ENCODE data around the gene PEX11A.
"Not testable (repeated sequence)": the region's sequence is repeated elsewhere in the genome, so short reads cannot be mapped to it uniquely, and the experiment has no call there.

PEX11A gene
- total RNA-seq: 0.42 to 4.6 (median 2.3) reads per million in 17 experiments

DNA sequence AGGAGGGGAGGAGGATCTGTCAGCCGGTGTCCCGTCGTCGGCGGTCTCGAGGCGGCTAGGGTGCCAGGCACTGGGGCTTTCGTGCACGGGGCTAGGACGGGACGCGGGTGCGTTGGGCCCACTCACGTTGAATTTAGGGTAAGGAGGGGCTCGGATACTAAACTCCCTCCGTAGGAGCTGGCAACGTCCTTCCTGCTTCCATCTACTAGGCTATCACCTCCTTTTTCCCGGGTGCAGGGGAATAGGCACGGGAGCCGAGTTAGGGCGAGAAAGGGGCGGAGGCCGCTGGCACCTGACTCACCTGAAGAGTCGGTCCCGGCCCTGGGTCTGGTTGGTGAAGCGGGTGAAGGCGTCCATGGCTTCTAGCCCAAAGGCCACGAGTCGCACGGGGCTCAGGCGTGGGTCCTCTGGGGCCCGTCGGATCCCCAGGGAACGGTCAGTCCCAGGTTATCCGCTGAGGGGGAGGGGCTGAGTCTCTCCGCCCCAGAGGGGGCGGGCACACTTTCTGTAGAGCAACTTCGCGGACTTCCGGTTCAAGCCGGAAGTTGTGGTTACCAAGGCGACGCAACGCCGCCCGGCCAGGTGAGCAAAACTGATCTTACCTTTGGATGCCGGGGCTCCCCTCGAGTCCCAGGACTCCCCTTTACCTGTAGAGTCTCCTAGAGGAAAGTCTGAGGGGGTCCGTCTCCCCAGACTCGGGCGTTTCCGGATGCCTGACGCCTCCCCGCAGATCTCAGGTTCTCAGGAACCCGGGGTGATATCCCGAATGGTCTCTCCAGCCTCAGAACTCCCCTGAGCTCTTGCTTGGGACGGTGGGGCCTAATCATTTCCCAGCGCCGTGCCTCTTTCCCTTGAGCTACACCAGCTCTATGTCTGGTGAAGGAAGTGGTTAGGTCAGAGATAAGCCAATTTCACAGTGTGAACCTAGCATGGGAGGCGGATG is at the start of gene PEX11A, which contains the start of gene WDR93:
PEX11A (minus strand) TSS at position 479 of the 943 bp plus-strand sequence; CDS start at position 357, 122 bp downstream.
WDR93 (plus strand) TSS at position 536 of the 943 bp plus-strand sequence. CDS start 10,936 bp downstream, outside the sequence.
- DNase-seq: peak; percentile 79 to 89 (median 85)

GRCh38 chr15:89740137-89740536 is 49.6 kb upstream of the PEX11A start:
- DNase-seq: peak; percentile 68 to 78 (median 76)

DNA sequence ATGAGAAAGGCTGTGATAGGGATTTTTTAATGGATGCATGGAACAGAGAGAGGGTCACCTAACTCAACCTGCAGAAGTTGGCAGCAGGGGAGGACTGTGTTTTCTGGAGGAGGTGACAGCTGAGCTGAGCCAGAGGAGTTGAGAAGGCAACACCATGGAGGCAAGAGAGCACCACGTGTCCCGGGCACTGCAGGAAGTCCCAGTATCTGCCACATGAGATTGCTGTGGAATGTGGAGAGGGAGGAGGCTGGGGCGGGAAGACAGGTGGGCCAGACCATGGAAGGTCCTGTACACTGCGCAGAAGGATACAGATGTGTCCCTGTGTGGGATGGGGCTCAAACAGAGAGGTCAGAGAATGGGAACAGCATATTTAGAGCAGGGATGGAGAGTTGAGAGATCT is 45.2 kb upstream of the PEX11A start:
- DNase-seq: no peak

DNA sequence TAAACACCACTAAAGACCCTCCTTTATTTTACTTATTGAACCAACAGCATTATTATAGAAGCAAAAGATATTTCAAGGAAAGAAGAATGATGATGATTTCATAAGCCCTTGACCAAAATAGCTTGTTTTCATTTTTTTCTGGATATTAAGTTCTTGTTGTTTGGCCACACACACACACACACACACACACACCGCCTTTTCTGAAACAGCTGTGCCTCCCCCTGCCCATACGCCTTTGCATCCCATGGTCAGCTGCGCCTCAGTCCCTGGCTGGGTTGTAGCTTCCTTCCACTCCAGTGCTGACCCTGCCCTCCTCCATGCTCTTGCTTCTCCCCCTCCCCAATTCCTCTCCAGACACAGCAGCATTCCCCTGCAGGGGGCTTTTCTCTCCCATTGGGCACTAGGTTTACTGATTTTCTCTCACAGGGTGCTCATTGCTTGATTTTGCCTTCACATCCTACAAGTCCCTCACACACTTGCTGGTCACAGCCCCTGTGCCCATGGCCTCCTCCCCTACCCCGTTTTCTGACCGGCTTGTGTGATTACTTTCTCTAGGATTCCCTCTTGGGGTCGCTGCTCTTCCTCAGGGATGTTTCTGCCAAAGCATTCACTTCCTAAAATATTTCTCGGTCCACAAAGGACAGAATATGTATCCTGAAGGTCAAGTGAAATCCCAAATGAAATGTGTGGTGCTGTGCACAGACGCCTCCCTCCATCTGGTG is 42.1 kb upstream of the PEX11A start:
- no peak for DNase-seq

GRCh38 chr15:89731275-89731674 is 40.7 kb upstream of the PEX11A start:
- no peak for DNase-seq

- DNase-seq: no peak
Measured at GRCh38 chr15:89728254-89728653, 37.7 kb upstream of the PEX11A start.

GRCh38 chr15:89725064-89725463 is 34.5 kb upstream of the PEX11A start:
- DNase-seq: no peak

- no peak for DNase-seq
Measured at GRCh38 chr15:89724621-89725020, 34.1 kb upstream of the PEX11A start.

- DNase-seq: no peak
Measured at GRCh38 chr15:89723031-89723430, 32.5 kb upstream of the PEX11A start.

GRCh38 chr15:89714775-89715174 is 24.2 kb upstream of the PEX11A start:
- DNase-seq: peak in 3 of 4 experiments; percentile 41 to 44 (median 42)

DNA sequence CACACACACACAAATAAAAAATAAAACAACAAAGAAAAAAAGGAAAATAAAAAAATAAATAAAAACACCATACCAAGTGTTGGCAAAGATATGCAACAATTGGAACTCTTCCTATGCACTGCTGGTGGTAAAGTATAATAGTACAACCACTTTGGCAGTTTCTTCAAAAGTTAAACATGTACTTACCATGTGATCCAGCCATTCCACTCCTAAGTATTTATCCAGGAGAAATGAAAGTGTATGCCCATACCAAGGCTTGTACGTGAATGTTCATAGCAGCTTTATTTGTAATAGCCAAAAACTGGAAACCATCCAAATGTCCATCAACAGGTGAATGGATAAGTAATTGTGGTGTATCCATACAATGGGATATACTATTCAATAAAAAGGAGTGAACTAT is 17.0 kb upstream of the PEX11A start:
- DNase-seq: no peak

GRCh38 chr15:89704411-89704810 is 13.9 kb upstream of the PEX11A start:
- DNase-seq: no peak

GRCh38 chr15:89695198-89695597 is 4.6 kb upstream of the PEX11A start:
- no peak for DNase-seq

- DNase-seq: no peak
Measured at GRCh38 chr15:89693696-89694095, 3.1 kb upstream of the PEX11A start.

- DNase-seq: no peak
Measured at GRCh38 chr15:89693091-89693490, 2.5 kb upstream of the PEX11A start.

DNA sequence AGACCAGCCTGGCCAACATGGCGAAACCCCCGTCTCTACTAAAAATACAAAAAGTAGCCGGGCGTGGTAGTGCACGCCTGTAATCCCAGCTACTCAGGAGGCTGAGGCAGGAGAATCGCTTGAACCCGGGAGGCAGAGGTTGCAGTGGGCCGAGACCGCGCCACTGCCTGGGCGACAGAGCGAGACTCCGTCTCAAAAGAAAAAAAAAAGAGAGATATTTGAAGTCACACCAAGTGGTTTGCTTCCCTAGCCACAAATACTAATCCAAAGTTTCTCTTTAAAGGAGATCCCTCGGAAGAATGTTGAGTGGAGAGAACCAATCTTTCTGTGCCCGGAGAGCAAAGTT is 651 bp downstream of the PEX11A start:
- DNase-seq: not testable (repeated sequence)

GRCh38 chr15:89686522-89686921 is 4.0 kb downstream of the PEX11A start:
- DNase-seq: no peak

GRCh38 chr15:89685995-89686394 is 4.6 kb downstream of the PEX11A start:
- no peak for DNase-seq

- DNase-seq: no peak
Measured at GRCh38 chr15:89681146-89681545, 9.4 kb downstream of the PEX11A start.

- no peak for DNase-seq
Measured at GRCh38 chr15:89680282-89680873, 10.2 kb downstream of the PEX11A start.

GRCh38 chr15:89679212-89679611 is 11.3 kb downstream of the PEX11A start, which contains the start of gene PLIN1:
TSS of gene PLIN1 (minus strand) at chr15:89679367. CDS start at chr15:89677489, 1,878 bp downstream.
- DNase-seq: no peak

- DNase-seq: no peak
Measured at GRCh38 chr15:89677381-89677780, 13.2 kb downstream of the PEX11A start.

GRCh38 chr15:89675606-89676005 is 14.9 kb downstream of the PEX11A start:
- DNase-seq: no peak
